Measurements from ENCODE around the gene TRIM50. TPM values are rescaled to one million over a fixed set of nuclear protein-coding genes. Genes with fewer than 3 reads are reported as not detected.
"Not testable (repeated sequence)": the region's sequence is repeated elsewhere in the genome, so short reads cannot be mapped to it uniquely, and the experiment has no call there.

The TRIM50 gene
- polyA plus RNA-seq, 1 experiment: not detected

DNA sequence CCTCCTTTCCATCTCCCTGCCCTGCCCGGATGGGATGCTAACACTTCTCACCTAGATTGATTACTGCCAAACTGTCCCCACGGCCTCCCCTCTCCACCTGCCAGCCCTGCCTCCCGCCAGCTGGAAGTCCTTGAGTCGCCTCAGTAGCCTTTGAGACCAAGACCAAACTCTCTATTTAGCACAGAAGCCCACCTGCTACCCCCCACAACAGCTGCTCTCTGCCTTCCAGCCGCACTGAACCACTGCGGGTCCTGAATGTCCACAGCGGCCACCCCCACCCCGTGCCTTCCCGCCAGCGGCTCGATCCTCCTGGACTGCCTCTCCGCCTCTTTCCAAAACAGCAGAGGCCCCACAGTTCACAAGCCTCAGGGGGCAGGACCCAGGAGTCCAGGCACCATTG lies 39.1 kb upstream of the TRIM50 start:
- no peak for DNase-seq (ENCODE audit: low read depth, low spot score)
- TF ChIP-seq CTCF (IDR thresholded peaks at IDR 0.05; ENCODE audit: low read depth, low read length): no peak
- CTCF ChIA-PET: interaction anchor here (0.6 kb wide), 2 partner anchors 24 to 37 kb away, joined by 3 read pairs; no protein-coding TSS in a partner anchor
- peaks cover 3% of the 10 kb centered on the region; the same call in 1 of the 2 replicates for H3K9me3 ChIP-seq (ENCODE audit: control insufficient read depth, insufficient read depth, low read length)
- POLR2A ChIA-PET: no interaction called here
- H3K27ac ChIP-seq (ENCODE audit: low read depth, low read length): no peak overlapping the region
- no peak overlapping the region for H3K4me3 ChIP-seq (ENCODE audit: low read depth, low read length)
- peaks cover 20% of the 10 kb centered on the region for H3K27me3 ChIP-seq (ENCODE audit: control insufficient read depth, insufficient read depth, low read length)

- Histone ChIP-seq H3K9me3 (ENCODE audit: control insufficient read depth, insufficient read depth, low read length) (no peaks in the 10 kb centered on the region; the same call in 1 of the 2 replicates), H3K4me3 (ENCODE audit: low read depth, low read length) (no peak overlapping the region), H3K27me3 (ENCODE audit: control insufficient read depth, insufficient read depth, low read length) (peaks cover 24% of the 10 kb centered on the region), H3K27ac (ENCODE audit: low read depth, low read length) (no peak overlapping the region)
- POLR2A ChIA-PET: no interaction called here
- no peak for DNase-seq (ENCODE audit: low read depth, low spot score)
- no peak for TF ChIP-seq CTCF (IDR thresholded peaks at IDR 0.05; ENCODE audit: low read depth, low read length)
- CTCF ChIA-PET: no interaction called here
Measured at GRCh38 chr7:73366127-73366526, 38.2 kb upstream of the TRIM50 start.

GRCh38 chr7:73364006-73364728 lies 36.3 kb upstream of the TRIM50 start:
- POLR2A ChIA-PET: no interaction called here
- Histone ChIP-seq H3K27ac (ENCODE audit: low read depth, low read length) (no peak overlapping the region), H3K27me3 (ENCODE audit: control insufficient read depth, insufficient read depth, low read length) (peaks cover 28% of the 10 kb centered on the region), H3K9me3 (ENCODE audit: control insufficient read depth, insufficient read depth, low read length) (peaks cover 6% of the 10 kb centered on the region; the same call in 1 of the 2 replicates), H3K4me3 (ENCODE audit: low read depth, low read length) (no peak overlapping the region)
- no peak for DNase-seq (ENCODE audit: low read depth, low spot score)
- no peak for TF ChIP-seq CTCF (IDR thresholded peaks at IDR 0.05; ENCODE audit: low read depth, low read length)
- CTCF ChIA-PET: no interaction called here

DNA sequence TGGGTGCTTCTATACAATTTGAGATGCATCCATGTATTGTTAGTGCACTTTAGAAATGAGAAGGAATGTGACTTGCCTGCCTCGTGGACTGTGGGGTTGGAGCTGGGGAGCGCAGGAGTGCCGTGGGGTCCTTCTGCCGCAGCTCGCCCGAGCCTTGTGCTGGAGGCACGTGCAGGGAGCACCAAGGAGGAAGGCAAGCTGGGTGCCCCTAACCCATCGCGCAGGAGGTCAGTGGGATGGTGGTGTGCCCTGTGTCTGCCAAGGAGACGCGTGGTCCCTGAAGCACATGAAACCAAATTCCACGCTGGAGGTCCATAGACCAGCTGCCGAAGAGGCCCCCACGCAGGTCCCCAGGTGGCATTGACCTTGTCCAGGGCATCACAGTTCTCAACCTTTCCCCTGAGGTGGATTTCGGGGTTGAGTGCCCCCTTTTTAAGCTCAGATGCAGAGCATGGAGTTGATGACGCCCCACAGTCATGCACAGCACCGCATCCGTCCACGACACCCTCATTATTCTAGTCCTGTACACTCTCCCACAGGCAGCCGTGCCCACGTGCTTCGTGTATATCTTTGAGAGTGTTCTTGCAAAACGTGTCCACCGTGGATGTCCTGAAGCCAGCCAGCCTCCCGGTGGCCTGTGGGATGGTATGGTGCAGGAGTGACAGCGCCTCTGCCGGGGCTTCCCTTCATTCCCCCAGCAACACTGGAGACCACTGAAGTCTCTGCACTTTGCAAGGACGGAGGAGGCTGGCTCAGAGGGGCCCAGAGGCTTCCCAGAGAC lies 35.5 kb upstream of the TRIM50 start:
- H3K27me3 ChIP-seq (ENCODE audit: control insufficient read depth, insufficient read depth, low read length): peaks cover 28% of the 10 kb centered on the region
- no peak for TF ChIP-seq CTCF (IDR thresholded peaks at IDR 0.05; ENCODE audit: low read depth, low read length)
- peaks cover 6% of the 10 kb centered on the region; the same call in 1 of the 2 replicates for H3K9me3 ChIP-seq (ENCODE audit: control insufficient read depth, insufficient read depth, low read length)
- CTCF ChIA-PET: no interaction called here
- H3K4me3 ChIP-seq (ENCODE audit: low read depth, low read length): no peak overlapping the region
- POLR2A ChIA-PET: no interaction called here
- no peak overlapping the region for H3K27ac ChIP-seq (ENCODE audit: low read depth, low read length)
- no peak for DNase-seq (ENCODE audit: low read depth, low spot score)

DNA sequence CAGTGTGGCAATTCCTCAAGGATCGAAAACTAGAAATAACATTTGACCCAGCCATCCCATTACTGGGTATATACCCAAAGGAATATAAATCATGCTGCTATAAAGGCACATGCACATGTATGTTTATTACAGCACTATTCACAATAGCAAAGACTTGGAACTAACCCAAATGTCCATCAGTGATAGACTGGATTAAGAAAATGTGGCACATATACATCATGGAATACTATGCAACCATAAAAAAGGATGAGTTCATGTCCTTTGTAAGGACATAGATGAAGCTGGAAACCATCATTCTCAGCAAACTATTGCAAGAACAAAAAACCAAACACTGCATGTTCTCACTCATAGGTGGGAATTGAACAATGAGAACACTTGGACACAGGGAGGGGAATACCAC lies 32.7 kb upstream of the TRIM50 start:
- POLR2A ChIA-PET; CTCF ChIA-PET; H3K27ac ChIP-seq (ENCODE audit: low read depth, low read length); DNase-seq (ENCODE audit: low read depth, low spot score); H3K4me3 ChIP-seq (ENCODE audit: low read depth, low read length); H3K9me3 ChIP-seq (ENCODE audit: control insufficient read depth, insufficient read depth, low read length): not testable (repeated sequence)
- peaks cover 25% of the 10 kb centered on the region for H3K27me3 ChIP-seq (ENCODE audit: control insufficient read depth, insufficient read depth, low read length)
